Peyer's patch (tissue), 4 donors: Measurements from ENCODE around the gene PRPF38A.
A peak's percentile ranks its signal among the peaks of the same experiment; 100 is the strongest.

Experiments
- CTCF ChIP-seq, 6 experiments: fragments of 450-650 bp in 4 of 6; fragments of 200-600 bp in 2 of 6; sonication (generic) in 1 of 6; IDR thresholded peaks; one replicate each; pipeline ENCODE4 v1.5.1; 2017 to 2019; ENCODE audit warnings: antibody characterized with exemption in 6 of 6, mild to moderate bottlenecking in 3 of 6, moderate library complexity in 1 of 6
- POLR2A ChIP-seq, 2 donors: fragments of 450-650 bp; IDR thresholded peaks; one replicate each; pipeline ENCODE4 v1.5.1; 2017; ENCODE audit warnings: antibody characterized with exemption in 2 of 2, mild to moderate bottlenecking in 2 of 2, moderate library complexity in 2 of 2

GRCh38 chr1:52368383-52369172 is 35.8 kb upstream of the PRPF38A start:
- TF ChIP-seq CTCF (IDR thresholded peaks at IDR 0.05) (peak in 2 of 6 experiments; percentile 12 to 17), POLR2A (IDR thresholded peaks at IDR 0.05) (no peak)
